ENCODE results near the gene OR52H1. TPM values are rescaled to one million over a fixed set of nuclear protein-coding genes. Genes with fewer than 3 reads are reported as not detected.

Gene OR52H1
- total and polyA plus RNA-seq, 2 of the 8 experiments (the other 6 are each of a cell fraction or from before 2014, with no cell fraction given) = 0.09 TPM; not detected in 1

GRCh38 chr11:5504403-5504921, 43.9 kb downstream of the OR52H1 start:
- no peak overlapping the region for H3K9ac ChIP-seq (replicated peaks in 1 of 4; ENCODE audit: extremely low read depth in 1 of 4, low read depth in 3 of 4, low read length in 3 of 4)
- no peak overlapping the region for H2BK20ac ChIP-seq (ENCODE audit: low read length)
- H2BK15ac ChIP-seq (ENCODE audit: low read length) = no peak overlapping the region
- no peak overlapping the region for H3K23ac ChIP-seq (ENCODE audit: insufficient read length)
- no peak overlapping the region for H3K4me3 ChIP-seq (ENCODE audit: extremely low read depth in 1 of 4, insufficient read depth in 2 of 4, low read depth in 3 of 4, low read length in 4 of 4)
- H4K5ac ChIP-seq (ENCODE audit: insufficient read length, low read depth, low read length) = no peak overlapping the region
- 94% methylated on average over 2 of the region's 2 CpGs; no CpG with 5 or more reads in 1 of the 2 experiments for WGBS, 2 experiments (ENCODE audit: extremely low coverage in 1 of 2, insufficient coverage in 1 of 2, insufficient read length in 1 of 2, insufficient replicate concordance in 2 of 2, low coverage in 1 of 2, low lambda C conversion rate in 2 of 2, missing lambda C conversion rate in 1 of 2)
- no peak overlapping the region for H2BK5ac ChIP-seq (ENCODE audit: low read depth, low read length)
- no peak overlapping the region for H3K18ac ChIP-seq (ENCODE audit: extremely low read depth, low read length)
- no peaks in the 10 kb centered on the region for H3K79me1 ChIP-seq (ENCODE audit: low read depth, low read length)
- H3K36me3 ChIP-seq (ENCODE audit: control insufficient read depth in 2 of 4, insufficient read depth in 4 of 4, low read length in 3 of 4) = no peaks in the 10 kb centered on the region
- FAIRE-seq (no peak), DNase-seq (ENCODE audit: low read depth in 1 of 2, low spot score in 2 of 2) (no peak)
- no peak overlapping the region for H3K14ac ChIP-seq (ENCODE audit: insufficient read length)
- no peak overlapping the region for H2AK5ac ChIP-seq (ENCODE audit: low read depth, low read length)
- no peaks in the 10 kb centered on the region for H3K4me1 ChIP-seq (replicated peaks in 1 of 4; ENCODE audit: control insufficient read depth in 3 of 4, insufficient read depth in 4 of 4, low read length in 3 of 4)
- no peak overlapping the region for H2BK12ac ChIP-seq (ENCODE audit: low read depth, low read length)
- H3K9me3 ChIP-seq (ENCODE audit: insufficient read depth in 2 of 2, low read depth in 1 of 2, low read length in 1 of 2) = no peaks in the 10 kb centered on the region
- no peaks in the 10 kb centered on the region for H4K20me1 ChIP-seq (replicated peaks in 1 of 2; ENCODE audit: control insufficient read depth in 1 of 2, insufficient read depth in 2 of 2, low read length in 2 of 2)
- no peaks in the 10 kb centered on the region for H3K79me2 ChIP-seq (ENCODE audit: control insufficient read depth in 1 of 2, insufficient read depth in 2 of 2, low read length in 2 of 2)
- no peak overlapping the region for H3K4me2 ChIP-seq (ENCODE audit: insufficient read depth in 1 of 2, low read depth in 2 of 2, low read length in 2 of 2)
- POLR2A ChIA-PET (ENCODE audit: partially characterized antibody) = no interaction called here
- H4K91ac ChIP-seq (replicated peaks; ENCODE audit: insufficient read length, low read length) = no peak overlapping the region
- no peak overlapping the region for H4K8ac ChIP-seq (ENCODE audit: extremely low read depth, insufficient read depth, low read length)
- no peak overlapping the region for H3K56ac ChIP-seq (replicated peaks; ENCODE audit: insufficient read length, low read depth, low read length)
- H3K4ac ChIP-seq (replicated peaks; ENCODE audit: insufficient read length, low read depth, low read length) = no peak overlapping the region
- no peak overlapping the region for H3K27ac ChIP-seq (ENCODE audit: low read depth, low read length)
- CTCF ChIA-PET (ENCODE audit: partially characterized antibody) = no interaction called here
- H3K23me2 ChIP-seq (ENCODE audit: low read depth, low read length) = no peaks in the 10 kb centered on the region
- no peak overlapping the region for H2AFZ ChIP-seq (ENCODE audit: low read length)
- H2BK120ac ChIP-seq (replicated peaks; ENCODE audit: low read depth, low read length) = no peak overlapping the region
- no peaks in the 10 kb centered on the region for H3K27me3 ChIP-seq (replicated peaks in 1 of 4; ENCODE audit: control insufficient read depth in 3 of 4, extremely low read depth in 1 of 4, insufficient read depth in 3 of 4, low read length in 3 of 4)

Data from H1 (cell line).